ENCODE results near the gene ATP6V0A1. TPM values are rescaled to one million over a fixed set of nuclear protein-coding genes. Genes with fewer than 3 reads are reported as not detected.
A peak's percentile ranks its signal among the peaks of the same experiment; 100 is the strongest.

Gene ATP6V0A1
- total RNA-seq, 1 experiment from 2014 or later: 55.1 TPM

DNA sequence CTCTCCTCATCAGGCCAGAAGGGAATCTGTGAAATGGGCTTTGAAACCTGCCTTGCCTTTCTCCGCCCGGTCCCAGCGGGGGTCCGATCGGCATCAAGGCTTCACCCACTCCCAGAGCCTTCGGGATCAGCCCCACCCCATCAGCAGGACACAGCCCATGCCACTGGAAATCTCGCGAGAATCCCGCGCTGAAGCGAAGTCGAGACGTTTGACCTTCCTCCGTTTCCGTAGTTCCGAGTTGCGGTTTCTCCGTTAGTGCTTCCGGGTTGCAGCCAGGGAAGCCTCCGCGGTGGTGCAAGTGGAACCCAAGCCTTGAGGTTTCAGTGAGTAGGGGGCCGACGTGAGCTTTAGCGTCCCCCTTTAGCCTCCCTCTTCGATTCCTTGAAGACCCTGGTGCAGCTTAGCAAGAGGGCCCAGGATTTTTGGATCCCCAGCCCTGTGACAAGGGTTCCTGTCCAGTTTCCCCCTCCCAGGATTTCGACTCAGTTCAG is 103.3 kb downstream of the ATP6V0A1 start, which contains the start of gene COASY:
COASY (plus strand) TSS at position 252 of the 491 bp plus-strand sequence. CDS start 475 bp downstream, outside the sequence.
- peaks cover 39% of the 10 kb centered on the region for H3K79me2 ChIP-seq (ENCODE audit: low read depth)
- peak within 1 kb of the TSS; percentile 81 for H3K4me3 ChIP-seq
- H3K36me3 ChIP-seq (ENCODE audit: low read depth): peaks cover 15% of the 10 kb centered on the region
- peak; percentile 88 to 90 for DNase-seq
- intact Hi-C loops (cut with micrococcal nuclease; ENCODE audit: unreplicated experiment): loop anchor here (2.0 kb wide), 1 partner anchor 25 kb away; the partner anchor contains the start of gene NAGLU
- ChIA-PET CTCF (no interaction called here), POLR2A (ENCODE audit: unreplicated experiment) (no interaction called here)
- peak within 1 kb of the TSS; percentile 90 for H2AFZ ChIP-seq
- peak within 1 kb of the TSS; percentile 81 for H3K27ac ChIP-seq
- no peaks in the 10 kb centered on the region for H3K9me3 ChIP-seq (ENCODE audit: insufficient read depth, low read depth)
- TF ChIP-seq, protein P1, sequence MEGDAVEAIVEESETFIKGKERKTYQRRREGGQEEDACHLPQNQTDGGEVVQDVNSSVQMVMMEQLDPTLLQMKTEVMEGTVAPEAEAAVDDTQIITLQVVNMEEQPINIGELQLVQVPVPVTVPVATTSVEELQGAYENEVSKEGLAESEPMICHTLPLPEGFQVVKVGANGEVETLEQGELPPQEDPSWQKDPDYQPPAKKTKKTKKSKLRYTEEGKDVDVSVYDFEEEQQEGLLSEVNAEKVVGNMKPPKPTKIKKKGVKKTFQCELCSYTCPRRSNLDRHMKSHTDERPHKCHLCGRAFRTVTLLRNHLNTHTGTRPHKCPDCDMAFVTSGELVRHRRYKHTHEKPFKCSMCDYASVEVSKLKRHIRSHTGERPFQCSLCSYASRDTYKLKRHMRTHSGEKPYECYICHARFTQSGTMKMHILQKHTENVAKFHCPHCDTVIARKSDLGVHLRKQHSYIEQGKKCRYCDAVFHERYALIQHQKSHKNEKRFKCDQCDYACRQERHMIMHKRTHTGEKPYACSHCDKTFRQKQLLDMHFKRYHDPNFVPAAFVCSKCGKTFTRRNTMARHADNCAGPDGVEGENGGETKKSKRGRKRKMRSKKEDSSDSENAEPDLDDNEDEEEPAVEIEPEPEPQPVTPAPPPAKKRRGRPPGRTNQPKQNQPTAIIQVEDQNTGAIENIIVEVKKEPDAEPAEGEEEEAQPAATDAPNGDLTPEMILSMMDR (conservative IDR thresholded peaks at IDR 0.05): no peak
- TF ChIP-seq EZH2 (IDR thresholded peaks at IDR 0.05; ENCODE audit: low read depth): no peak
- peaks cover 28% of the 10 kb centered on the region for H3K4me1 ChIP-seq (replicated peaks; ENCODE audit: insufficient read depth)
- H4K20me1 ChIP-seq (ENCODE audit: insufficient read depth): no peaks in the 10 kb centered on the region
- no TSS peak for BruUV-seq (replicated peaks)
- H3K9me2 ChIP-seq (ENCODE audit: insufficient read depth): no peaks in the 10 kb centered on the region
- H3K4me2 ChIP-seq: peak within 1 kb of the TSS; percentile 99
- H3F3A ChIP-seq (ENCODE audit: insufficient read depth, low read depth): peaks cover 64% of the 10 kb centered on the region
- H3K27me3 ChIP-seq (ENCODE audit: insufficient read depth, low read depth): no peaks in the 10 kb centered on the region

DNA sequence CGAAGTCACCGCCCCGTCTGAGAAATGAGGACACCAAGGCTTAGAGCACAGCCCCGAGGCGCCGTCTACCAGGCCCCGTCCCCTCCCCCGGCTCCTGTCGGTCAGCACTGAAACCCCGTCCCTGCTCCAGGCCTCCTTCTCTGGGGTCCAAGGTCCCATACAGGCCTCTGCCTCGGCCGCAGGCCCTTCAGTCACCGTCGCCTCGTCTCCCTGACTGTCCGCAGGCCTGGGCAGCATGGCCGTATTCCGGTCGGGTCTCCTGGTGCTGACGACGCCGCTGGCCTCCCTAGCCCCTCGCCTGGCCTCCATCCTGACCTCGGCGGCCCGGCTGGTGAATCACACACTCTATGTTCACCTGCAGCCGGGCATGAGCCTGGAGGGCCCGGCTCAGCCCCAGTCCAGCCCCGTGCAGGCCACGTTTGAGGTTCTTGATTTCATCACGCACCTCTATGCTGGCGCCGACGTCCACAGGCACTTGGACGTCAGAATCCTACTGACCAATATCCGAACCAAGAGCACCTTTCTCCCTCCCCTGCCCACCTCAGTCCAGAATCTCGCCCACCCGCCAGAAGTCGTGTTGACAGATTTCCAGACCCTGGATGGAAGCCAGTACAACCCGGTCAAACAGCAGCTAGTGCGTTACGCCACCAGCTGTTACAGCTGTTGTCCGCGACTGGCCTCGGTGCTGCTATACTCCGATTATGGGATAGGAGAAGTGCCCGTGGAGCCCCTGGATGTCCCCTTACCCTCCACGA is 103.9 kb downstream of the ATP6V0A1 start:
- H4K20me1 ChIP-seq (ENCODE audit: insufficient read depth): no peaks in the 10 kb centered on the region
- peak overlapping the region; percentile 81 for H3K27ac ChIP-seq
- H3K27me3 ChIP-seq (ENCODE audit: insufficient read depth, low read depth): no peaks in the 10 kb centered on the region
- H3F3A ChIP-seq (ENCODE audit: insufficient read depth, low read depth): peaks cover 64% of the 10 kb centered on the region
- ChIA-PET POLR2A (ENCODE audit: unreplicated experiment) (no interaction called here), CTCF (no interaction called here)
- no peaks in the 10 kb centered on the region for H3K9me2 ChIP-seq (ENCODE audit: insufficient read depth)
- H3K4me2 ChIP-seq: peak overlapping the region; percentile 99
- no peaks in the 10 kb centered on the region for H3K9me3 ChIP-seq (ENCODE audit: insufficient read depth, low read depth)
- intact Hi-C loops (cut with micrococcal nuclease; ENCODE audit: unreplicated experiment): loop anchor here (2.0 kb wide), 1 partner anchor 26 kb away; the partner anchor contains the start of gene NAGLU
- H3K79me2 ChIP-seq (ENCODE audit: low read depth): peaks cover 44% of the 10 kb centered on the region
- TSS peak; percentile 56 for BruUV-seq (replicated peaks)
- TF ChIP-seq, protein P1 (conservative IDR thresholded peaks at IDR 0.05): no peak
- TF ChIP-seq EZH2 (IDR thresholded peaks at IDR 0.05; ENCODE audit: low read depth): no peak
- H3K4me3 ChIP-seq: peak overlapping the region; percentile 81
- no peak for DNase-seq
- H2AFZ ChIP-seq: peak overlapping the region; percentile 90
- H3K4me1 ChIP-seq (replicated peaks; ENCODE audit: insufficient read depth): peaks cover 28% of the 10 kb centered on the region
- peaks cover 15% of the 10 kb centered on the region for H3K36me3 ChIP-seq (ENCODE audit: low read depth)

DNA sequence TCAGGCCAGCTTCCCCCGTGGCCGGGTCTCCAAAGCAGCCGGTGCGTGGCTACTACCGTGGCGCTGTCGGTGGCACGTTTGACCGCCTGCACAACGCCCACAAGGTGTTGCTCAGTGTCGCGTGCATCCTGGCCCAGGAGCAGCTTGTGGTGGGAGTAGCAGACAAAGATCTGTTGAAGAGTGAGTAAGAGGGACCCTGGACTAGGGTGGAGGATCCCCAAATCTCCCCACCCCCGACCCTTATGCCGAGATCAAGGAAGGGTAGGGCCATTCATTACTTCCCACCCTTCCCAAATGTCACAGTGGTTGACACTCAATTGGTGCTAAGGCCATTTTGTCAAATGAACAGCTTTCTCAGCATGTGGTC is 104.4 kb downstream of the ATP6V0A1 start:
- Histone ChIP-seq H3K27ac (peak overlapping the region; percentile 81), H3K79me2 (ENCODE audit: low read depth) (peaks cover 50% of the 10 kb centered on the region), H3F3A (ENCODE audit: insufficient read depth, low read depth) (peaks cover 64% of the 10 kb centered on the region), H3K4me3 (peak overlapping the region; percentile 81), H2AFZ (no peak overlapping the region), H4K20me1 (ENCODE audit: insufficient read depth) (no peaks in the 10 kb centered on the region), H3K9me3 (ENCODE audit: insufficient read depth, low read depth) (no peaks in the 10 kb centered on the region), H3K27me3 (ENCODE audit: insufficient read depth, low read depth) (no peaks in the 10 kb centered on the region), H3K4me2 (peak overlapping the region; percentile 99), H3K9me2 (ENCODE audit: insufficient read depth) (no peaks in the 10 kb centered on the region), H3K36me3 (ENCODE audit: low read depth) (peaks cover 15% of the 10 kb centered on the region), H3K4me1 (replicated peaks; ENCODE audit: insufficient read depth) (peaks cover 32% of the 10 kb centered on the region)
- intact Hi-C loops (cut with micrococcal nuclease; ENCODE audit: unreplicated experiment): loop anchor here (2.0 kb wide), 1 partner anchor 26 kb away; the partner anchor contains the start of gene NAGLU
- CTCF ChIA-PET: interaction anchor here (0.7 kb wide), 1 partner anchor 8 kb away, joined by 3 read pairs; no protein-coding TSS in a partner anchor
- POLR2A ChIA-PET (ENCODE audit: unreplicated experiment): no interaction called here
- DNase-seq: no peak
- no TSS peak for BruUV-seq (replicated peaks)
- TF ChIP-seq EZH2 (IDR thresholded peaks at IDR 0.05; ENCODE audit: low read depth): no peak
- TF ChIP-seq, protein P1 (conservative IDR thresholded peaks at IDR 0.05): no peak
